Endothelial cell of umbilical vein (primary cell): ENCODE data around the gene AMZ1. TPM values are rescaled to one million over a fixed set of nuclear protein-coding genes. Genes with fewer than 3 reads are reported as not detected.

ENCODE experiments used
- BruUV-seq: library from RNA; stranded (reverse); fragments of 400-500 nt; replicated peaks from 2 replicates; lab custom pipeline; 2021; lab: Mats Ljungman, UMichigan
- CTCF ChIA-PET: fragments of 300-600, 350-600 bp; sonication (Branson Sonifier 250); formaldehyde crosslinking; loops from one replicate; lab custom pipeline; 2021; ENCODE audit warnings: antibody characterized with exemption, inconsistent platforms; lab: Charles Lee
- POLR2A ChIA-PET: fragments of 300-600, 350-600 bp; sonication (Branson Sonifier 250); formaldehyde crosslinking; loops from one replicate; lab custom pipeline; 2021; ENCODE audit warnings: antibody characterized with exemption, inconsistent platforms; lab: Charles Lee
- DNase-seq: peaks from one replicate; pipeline ENCODE4 v3.0.0-alpha.2; 2011; ENCODE audit warnings: low read depth, low spot score
- FAIRE-seq: peaks from 2 replicates; lab custom pipeline; 2011; peaks lifted over from hg19 to GRCh38; lab: Jason Lieb, UNC
- H2AFZ ChIP-seq: 2 replicates; pipeline ENCODE4 v1.6.0; 2012; ENCODE audit warnings: low read depth, low read length, control low read depth, inconsistent platforms
- H3K27ac ChIP-seq: 2 replicates; pipeline ENCODE4 v1.5.1; 2011; ENCODE audit warnings: low read depth, mild to moderate bottlenecking, control low read depth, low read length, moderate library complexity; ENCODE audit not compliant: insufficient read depth
- H3K27me3 ChIP-seq, 2 experiments: 2 replicates each; pipeline versions ENCODE4 v1.6.0 to v1.6.1; 2011; ENCODE audit warnings: low read length in 2 of 2, mixed read lengths in 1 of 2; ENCODE audit not compliant: control insufficient read depth in 2 of 2, insufficient read depth in 2 of 2
- H3K36me3 ChIP-seq, 2 experiments: 2 replicates in 1 of 2; 3 replicates in 1 of 2; pipeline ENCODE4 v1.5.1; 2011; ENCODE audit warnings: low read length in 2 of 2, mild to moderate bottlenecking in 1 of 2, moderate library complexity in 1 of 2; ENCODE audit not compliant: control insufficient read depth in 2 of 2, insufficient read depth in 2 of 2; ENCODE audit errors: extremely low read depth in 1 of 2
- H3K4me1 ChIP-seq: 3 replicates; pipeline ENCODE4 v1.5.1; 2011; ENCODE audit warnings: mild to moderate bottlenecking, low read length; ENCODE audit not compliant: control insufficient read depth, insufficient read depth; ENCODE audit errors: extremely low read depth
- H3K4me2 ChIP-seq: 2 replicates; pipeline ENCODE4 v1.6.1; 2011; ENCODE audit warnings: low read length, control low read depth, mixed read lengths; ENCODE audit not compliant: insufficient read depth
- H3K4me3 ChIP-seq, 3 experiments: fragments of 200-600 bp in 1 of 3; sonication (generic), shearing (Covaris generic) in 1 of 3; replicated peaks in 1 of 3; 2 replicates each; pipeline ENCODE4 v1.5.1; 2011 to 2016; ENCODE audit warnings: control low read depth in 3 of 3, low read length in 3 of 3, mild to moderate bottlenecking in 2 of 3, inconsistent platforms in 1 of 3, low read depth in 1 of 3, moderate library complexity in 1 of 3; ENCODE audit not compliant: insufficient read depth in 1 of 3
- H3K79me2 ChIP-seq: 2 replicates; pipeline ENCODE4 v1.6.0; 2012; ENCODE audit warnings: low read length, inconsistent platforms; ENCODE audit not compliant: control insufficient read depth, insufficient read depth
- H3K9ac ChIP-seq: replicated peaks from 2 replicates; pipeline ENCODE3; 2011; ENCODE audit warnings: low read length, control low read depth; ENCODE audit not compliant: insufficient read depth; ENCODE audit errors: extremely low read depth
- H3K9me1 ChIP-seq: replicated peaks from 3 replicates; pipeline ENCODE4 v1.6.0; 2011; ENCODE audit warnings: mild to moderate bottlenecking, low read length; ENCODE audit not compliant: control insufficient read depth, insufficient read depth; ENCODE audit errors: extremely low read depth
- H3K9me3 ChIP-seq: replicated peaks from 2 replicates; pipeline ENCODE4 v1.5.1; 2012; ENCODE audit warnings: low read length, inconsistent platforms; ENCODE audit not compliant: control insufficient read depth, insufficient read depth
- H4K20me1 ChIP-seq: replicated peaks from 2 replicates; pipeline ENCODE3; 2011; ENCODE audit warnings: mild to moderate bottlenecking, low read length; ENCODE audit not compliant: control insufficient read depth, insufficient read depth; ENCODE audit errors: extremely low read depth
- EZH2 ChIP-seq: IDR thresholded peaks from 2 replicates; pipeline ENCODE4 v1.6.1; 2012; ENCODE audit warnings: borderline replicate concordance, low read depth, mild to moderate bottlenecking, moderate library complexity, low read length, inconsistent platforms; ENCODE audit not compliant: severe bottlenecking
- FOS ChIP-seq: IDR thresholded peaks from 2 replicates; pipeline ENCODE4 v1.6.1; 2011; ENCODE audit warnings: mild to moderate bottlenecking, low read length, moderate library complexity, borderline replicate concordance; ENCODE audit not compliant: insufficient read depth
- GATA2 ChIP-seq: IDR thresholded peaks from 2 replicates; pipeline ENCODE4 v1.7.0; 2011; ENCODE audit warnings: low read depth, mild to moderate bottlenecking, moderate library complexity, mixed read lengths, low read length; ENCODE audit not compliant: insufficient read length, insufficient read depth
- JUN ChIP-seq: IDR thresholded peaks from 2 replicates; pipeline ENCODE4 v1.6.1; 2011; ENCODE audit warnings: borderline replicate concordance, low read depth; ENCODE audit not compliant: insufficient read length, insufficient read depth
- MAX ChIP-seq: IDR thresholded peaks from 2 replicates; pipeline ENCODE4 v1.6.1; 2011; ENCODE audit not compliant: insufficient read depth, insufficient read length
- MYC ChIP-seq: IDR thresholded peaks from one replicate; pipeline ENCODE4 v1.6.1; 2011; ENCODE audit warnings: mild to moderate bottlenecking, low read depth, low read length
- POLR2A ChIP-seq: IDR thresholded peaks from 2 replicates; pipeline ENCODE4 v1.6.1; 2012; ENCODE audit warnings: low read depth, mild to moderate bottlenecking, control low read depth, low read length
- POLR2AphosphoS5 ChIP-seq: IDR thresholded peaks from 2 replicates; pipeline ENCODE4 v1.6.1; 2012; ENCODE audit warnings: low read depth, mild to moderate bottlenecking, control low read depth, low read length, moderate library complexity; ENCODE audit not compliant: insufficient read depth
- dilution Hi-C: fragments of 300-500 bp; cut with MboI; formaldehyde crosslinking; loops from one replicate; pipeline ENCODE4 v1.15.0; 2019; ENCODE audit warnings: low sequenced_read_pairs; ENCODE audit not compliant: extremely low pct_ligation_motif_present
- intact Hi-C: fragments of 100-400 bp; cut with micrococcal nuclease; formaldehyde crosslinking; loops from one replicate; pipeline ENCODE4 v1.10.0; 2022
- polyA plus RNA-seq, 4 experiments: library from polyadenylated mRNA; depleted of rRNA in 3 of 4; stranded (reverse) in 3 of 4; unstranded in 1 of 4; fragments of >200 nt; gene quantifications; 2 replicates each; pipeline versions ENCODE4 v1.2.1 to v1.2.3, GENCODE V29; 2011 to 2012; ENCODE audit warnings: missing spikeins in 1 of 4
- total RNA-seq: library from RNA; stranded (reverse); gene quantifications from 2 replicates; pipeline ENCODE4 v1.2.3, GENCODE V29; 2021
- TF ChIP-seq, protein P1 (sequence below), 2 donors: IDR thresholded peaks; 1 replicate in 1 of 2; 2 replicates in 1 of 2; pipeline ENCODE4 v1.5.1; 2011; ENCODE audit warnings: low read length in 2 of 2, mild to moderate bottlenecking in 2 of 2, moderate library complexity in 2 of 2, control low read depth in 1 of 2, inconsistent platforms in 1 of 2, low read depth in 1 of 2; ENCODE audit not compliant: insufficient read depth in 1 of 2; ENCODE audit errors: extremely low read depth in 1 of 2

AMZ1 gene
- total and polyA plus RNA-seq, 2 donors (not counting 3 experiments of a cell fraction or from before 2014, with no cell fraction given), result not detected

DNA sequence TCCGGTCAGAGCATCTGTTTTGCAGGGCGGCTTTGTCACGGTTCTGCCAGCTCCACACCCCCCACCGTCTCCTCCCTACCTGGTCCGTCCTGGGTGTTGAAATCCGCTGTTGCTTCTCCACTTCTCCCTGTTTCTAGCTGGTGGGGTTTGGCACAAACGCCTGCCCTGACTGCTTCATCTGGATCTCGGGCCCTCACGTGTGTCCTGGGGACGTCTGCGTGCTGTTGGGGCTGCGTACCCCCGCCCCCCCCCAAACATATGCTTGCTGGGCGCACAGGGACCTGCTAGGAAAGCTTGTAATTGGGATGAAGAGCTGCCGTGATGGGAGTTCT, 11.3 kb downstream of the AMZ1 start:
- H3K36me3 ChIP-seq, result no peaks in the 10 kb centered on the region
- ChIA-PET POLR2A (interaction anchor here (0.6 kb wide), 1 partner anchor 16 kb away, joined by 3 read pairs; no protein-coding TSS in a partner anchor), CTCF (interaction anchor here (0.6 to 3.6 kb wide), 5 partner anchors 11 to 329 kb away, joined by 3 to 29 read pairs (median 5); no protein-coding TSS in a partner anchor)
- no peak overlapping the region for H3K27ac ChIP-seq
- dilution Hi-C loops, result no loop called here
- no peaks in the 10 kb centered on the region for H3K79me2 ChIP-seq
- peaks cover 0 to 2% of the 10 kb centered on the region in 2 experiments for H3K27me3 ChIP-seq
- H4K20me1 ChIP-seq, result no peaks in the 10 kb centered on the region
- FAIRE-seq, result no peak
- no peak overlapping the region for H2AFZ ChIP-seq
- no peaks in the 10 kb centered on the region for H3K9me1 ChIP-seq
- no TSS peak for BruUV-seq
- no peak overlapping the region for H3K9ac ChIP-seq
- TF ChIP-seq JUN, result no peak
- no peak for TF ChIP-seq GATA2
- TF ChIP-seq MYC, result no peak
- no peaks in the 10 kb centered on the region for H3K9me3 ChIP-seq
- H3K4me3 ChIP-seq, result no peak overlapping the region
- intact Hi-C loops, result no loop called here
- DNase-seq, result no peak
- H3K4me2 ChIP-seq, result no peak overlapping the region
- H3K4me1 ChIP-seq, result no peaks in the 10 kb centered on the region

- H3K4me3 ChIP-seq, result no peak overlapping the region
- H3K4me1 ChIP-seq, result no peaks in the 10 kb centered on the region
- intact Hi-C loops, result no loop called here
- H3K9me1 ChIP-seq, result no peaks in the 10 kb centered on the region
- FAIRE-seq (no peak), DNase-seq (no peak)
- CTCF ChIA-PET, result interaction anchor here (0.6 to 3.6 kb wide), 3 partner anchors 10 to 1888 kb away, joined by 3 to 29 read pairs (median 7); no protein-coding TSS in a partner anchor
- no peak overlapping the region for H3K4me2 ChIP-seq
- dilution Hi-C loops, result no loop called here
- H2AFZ ChIP-seq, result no peak overlapping the region
- no peaks in the 10 kb centered on the region for H3K36me3 ChIP-seq
- peaks cover 0 to 2% of the 10 kb centered on the region in 2 experiments for H3K27me3 ChIP-seq
- H3K9ac ChIP-seq, result no peak overlapping the region
- POLR2A ChIA-PET, result no interaction called here
- H3K27ac ChIP-seq, result no peak overlapping the region
- no peaks in the 10 kb centered on the region for H3K9me3 ChIP-seq
- BruUV-seq, result no TSS peak
- no peaks in the 10 kb centered on the region for H3K79me2 ChIP-seq
- H4K20me1 ChIP-seq, result no peaks in the 10 kb centered on the region
- TF ChIP-seq FOS (no peak), EZH2 (no peak), MAX (no peak), GATA2 (no peak), POLR2A (no peak), POLR2AphosphoS5 (no peak), JUN (no peak), MYC (no peak)
- TF ChIP-seq, protein P1, sequence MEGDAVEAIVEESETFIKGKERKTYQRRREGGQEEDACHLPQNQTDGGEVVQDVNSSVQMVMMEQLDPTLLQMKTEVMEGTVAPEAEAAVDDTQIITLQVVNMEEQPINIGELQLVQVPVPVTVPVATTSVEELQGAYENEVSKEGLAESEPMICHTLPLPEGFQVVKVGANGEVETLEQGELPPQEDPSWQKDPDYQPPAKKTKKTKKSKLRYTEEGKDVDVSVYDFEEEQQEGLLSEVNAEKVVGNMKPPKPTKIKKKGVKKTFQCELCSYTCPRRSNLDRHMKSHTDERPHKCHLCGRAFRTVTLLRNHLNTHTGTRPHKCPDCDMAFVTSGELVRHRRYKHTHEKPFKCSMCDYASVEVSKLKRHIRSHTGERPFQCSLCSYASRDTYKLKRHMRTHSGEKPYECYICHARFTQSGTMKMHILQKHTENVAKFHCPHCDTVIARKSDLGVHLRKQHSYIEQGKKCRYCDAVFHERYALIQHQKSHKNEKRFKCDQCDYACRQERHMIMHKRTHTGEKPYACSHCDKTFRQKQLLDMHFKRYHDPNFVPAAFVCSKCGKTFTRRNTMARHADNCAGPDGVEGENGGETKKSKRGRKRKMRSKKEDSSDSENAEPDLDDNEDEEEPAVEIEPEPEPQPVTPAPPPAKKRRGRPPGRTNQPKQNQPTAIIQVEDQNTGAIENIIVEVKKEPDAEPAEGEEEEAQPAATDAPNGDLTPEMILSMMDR (IDR thresholded peaks at IDR 0.05; ENCODE audit: extremely low read depth in 1 of 2, insufficient read depth in 1 of 2, low read depth in 1 of 2, low read length in 2 of 2), result no peak
Measured at GRCh38 chr7:2700141-2700850, 12.3 kb downstream of the AMZ1 start.
